GM12873 (cell line): ENCODE measurements around the gene RNF157.

Experiments used
- TF ChIP-seq, protein P1 (sequence below): IDR thresholded peaks from 2 replicates; pipeline ENCODE4 v1.5.1; 2012; ENCODE audit warnings: low read depth, mild to moderate bottlenecking, moderate library complexity, low read length, control low read depth; ENCODE audit not compliant: insufficient read depth; ENCODE audit errors: missing control alignments

Gene RNF157

DNA sequence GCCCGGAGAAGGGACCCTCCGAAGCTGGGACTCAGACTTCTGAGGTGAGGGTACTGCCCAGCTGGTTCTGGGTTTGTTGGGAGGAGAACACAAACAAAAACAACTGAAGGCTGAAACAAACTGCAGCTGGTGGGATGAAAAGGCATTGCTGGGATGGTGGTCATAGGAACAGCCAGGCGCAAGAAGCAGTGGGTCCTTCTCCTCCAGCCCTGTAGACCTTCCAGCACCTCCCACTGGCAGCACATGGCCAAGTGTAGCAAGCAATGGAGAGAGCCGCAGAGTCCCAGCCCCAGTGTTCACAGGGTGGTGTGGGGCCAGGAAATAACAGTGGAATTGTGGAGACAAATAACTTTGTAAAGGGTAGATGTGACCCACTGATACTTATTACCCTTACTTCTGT is 50.6 kb downstream of the RNF157 start:
- TF ChIP-seq, protein P1, sequence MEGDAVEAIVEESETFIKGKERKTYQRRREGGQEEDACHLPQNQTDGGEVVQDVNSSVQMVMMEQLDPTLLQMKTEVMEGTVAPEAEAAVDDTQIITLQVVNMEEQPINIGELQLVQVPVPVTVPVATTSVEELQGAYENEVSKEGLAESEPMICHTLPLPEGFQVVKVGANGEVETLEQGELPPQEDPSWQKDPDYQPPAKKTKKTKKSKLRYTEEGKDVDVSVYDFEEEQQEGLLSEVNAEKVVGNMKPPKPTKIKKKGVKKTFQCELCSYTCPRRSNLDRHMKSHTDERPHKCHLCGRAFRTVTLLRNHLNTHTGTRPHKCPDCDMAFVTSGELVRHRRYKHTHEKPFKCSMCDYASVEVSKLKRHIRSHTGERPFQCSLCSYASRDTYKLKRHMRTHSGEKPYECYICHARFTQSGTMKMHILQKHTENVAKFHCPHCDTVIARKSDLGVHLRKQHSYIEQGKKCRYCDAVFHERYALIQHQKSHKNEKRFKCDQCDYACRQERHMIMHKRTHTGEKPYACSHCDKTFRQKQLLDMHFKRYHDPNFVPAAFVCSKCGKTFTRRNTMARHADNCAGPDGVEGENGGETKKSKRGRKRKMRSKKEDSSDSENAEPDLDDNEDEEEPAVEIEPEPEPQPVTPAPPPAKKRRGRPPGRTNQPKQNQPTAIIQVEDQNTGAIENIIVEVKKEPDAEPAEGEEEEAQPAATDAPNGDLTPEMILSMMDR = no peak

DNA sequence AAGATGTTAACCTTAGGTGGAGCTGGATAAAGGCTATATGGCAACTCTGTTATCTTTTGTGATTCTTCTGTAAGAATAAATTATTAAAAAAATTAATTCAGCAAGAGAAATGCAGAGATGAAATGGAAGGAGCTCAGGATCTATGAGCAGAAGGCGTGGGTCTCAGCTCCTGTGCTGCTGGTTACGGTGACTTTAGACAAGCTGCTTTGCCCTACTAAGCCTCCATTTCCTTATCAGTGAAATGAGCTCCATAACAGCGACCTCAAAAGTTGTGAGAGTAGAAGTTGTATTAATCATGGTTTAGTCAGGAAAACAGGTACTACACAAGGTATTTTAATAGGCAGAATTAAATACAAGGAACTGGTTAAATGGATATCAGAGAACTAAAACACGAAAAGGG is 51.0 kb downstream of the RNF157 start:
- TF ChIP-seq, protein P1 = no peak

DNA sequence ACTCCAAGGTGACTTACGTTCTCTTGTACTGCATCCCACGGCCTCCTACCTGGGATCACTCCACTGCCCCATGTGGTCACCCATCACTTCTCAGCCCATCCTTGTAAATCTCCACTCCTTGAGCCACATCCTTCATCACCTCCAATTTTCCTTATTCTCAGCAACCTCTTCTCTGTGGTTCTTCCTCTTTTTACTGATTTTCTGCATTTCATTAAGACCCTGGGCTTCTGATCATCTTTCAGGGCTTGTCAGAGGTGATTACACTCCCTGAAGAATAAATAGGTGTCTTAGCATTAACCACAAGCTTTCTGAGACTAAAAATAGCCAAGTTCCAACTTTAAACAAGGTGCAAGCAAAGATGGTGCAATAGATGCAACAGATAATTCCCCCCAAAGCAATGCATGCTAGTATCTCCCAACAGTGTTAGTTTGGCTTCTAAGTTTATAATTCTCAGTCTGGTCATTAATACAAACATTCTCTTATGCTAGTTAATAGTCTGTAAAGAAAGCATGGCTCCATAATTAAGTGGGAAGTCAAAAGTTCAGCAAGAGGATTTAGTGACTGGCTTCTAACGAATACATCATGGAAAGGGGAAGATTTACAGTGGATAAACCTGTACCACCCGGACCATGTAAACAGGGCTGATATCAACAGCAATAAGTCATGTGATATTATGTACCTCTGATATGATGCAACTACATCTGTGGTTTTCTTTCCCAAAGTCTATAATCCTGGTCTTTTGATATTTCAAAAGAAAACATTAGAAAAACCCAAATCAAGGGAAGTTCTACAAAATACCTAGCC is 51.9 kb downstream of the RNF157 start:
- TF ChIP-seq, protein P1 = peak; percentile 31

DNA sequence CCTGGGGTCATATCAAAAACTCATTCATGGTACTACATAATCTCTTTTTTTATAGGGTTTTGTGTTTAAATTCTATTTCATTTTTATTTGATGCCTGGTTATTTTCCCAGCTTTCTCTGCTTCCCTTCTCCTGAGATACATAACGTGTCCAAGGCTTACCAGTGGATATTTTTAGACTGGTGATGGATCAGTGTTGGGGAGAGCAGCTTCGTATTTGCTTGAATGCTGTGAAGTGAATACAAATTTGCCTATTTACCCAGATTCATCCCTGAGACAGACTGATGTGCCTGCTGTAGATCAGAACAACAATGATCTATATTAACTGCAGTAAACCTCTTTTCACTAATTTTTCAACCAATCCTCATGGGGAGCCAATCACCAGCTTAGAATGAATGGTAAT is 56.0 kb downstream of the RNF157 start:
- TF ChIP-seq, protein P1 = no peak

DNA sequence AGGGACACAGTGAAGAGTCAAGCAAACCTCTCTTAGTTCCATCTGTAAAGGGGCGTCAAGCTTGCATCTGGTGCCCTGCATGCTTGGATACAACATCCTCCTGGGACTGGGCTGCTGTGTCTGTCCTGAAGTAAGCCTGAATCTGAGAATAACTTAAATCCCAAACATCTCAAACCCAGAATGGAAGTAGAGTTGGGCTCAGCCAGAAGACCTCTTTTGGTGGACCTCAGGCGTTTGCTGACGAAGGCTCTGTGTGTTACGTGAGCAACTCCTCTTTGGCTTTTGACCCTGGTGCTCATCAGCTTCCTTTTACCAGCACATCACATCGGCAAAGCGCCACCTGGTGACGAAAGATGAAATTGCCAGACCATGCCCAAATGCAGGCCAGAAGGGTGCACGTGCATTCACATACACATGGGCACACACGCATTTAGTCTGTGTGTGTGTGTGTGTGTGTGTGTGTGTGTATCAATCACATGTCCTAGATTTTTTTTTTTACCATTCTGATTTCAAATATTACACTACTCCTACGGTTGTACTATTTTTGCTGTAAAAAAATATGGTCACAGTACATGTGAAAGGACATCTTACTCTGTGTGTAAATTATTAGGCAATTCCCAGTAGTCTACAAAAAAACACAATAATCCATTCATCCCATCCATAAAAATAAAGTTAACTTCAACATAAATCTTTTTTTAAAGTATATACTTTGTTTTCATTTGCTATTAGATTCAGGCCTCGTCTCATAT is 58.1 kb downstream of the RNF157 start:
- TF ChIP-seq, protein P1 = peak; percentile 93

DNA sequence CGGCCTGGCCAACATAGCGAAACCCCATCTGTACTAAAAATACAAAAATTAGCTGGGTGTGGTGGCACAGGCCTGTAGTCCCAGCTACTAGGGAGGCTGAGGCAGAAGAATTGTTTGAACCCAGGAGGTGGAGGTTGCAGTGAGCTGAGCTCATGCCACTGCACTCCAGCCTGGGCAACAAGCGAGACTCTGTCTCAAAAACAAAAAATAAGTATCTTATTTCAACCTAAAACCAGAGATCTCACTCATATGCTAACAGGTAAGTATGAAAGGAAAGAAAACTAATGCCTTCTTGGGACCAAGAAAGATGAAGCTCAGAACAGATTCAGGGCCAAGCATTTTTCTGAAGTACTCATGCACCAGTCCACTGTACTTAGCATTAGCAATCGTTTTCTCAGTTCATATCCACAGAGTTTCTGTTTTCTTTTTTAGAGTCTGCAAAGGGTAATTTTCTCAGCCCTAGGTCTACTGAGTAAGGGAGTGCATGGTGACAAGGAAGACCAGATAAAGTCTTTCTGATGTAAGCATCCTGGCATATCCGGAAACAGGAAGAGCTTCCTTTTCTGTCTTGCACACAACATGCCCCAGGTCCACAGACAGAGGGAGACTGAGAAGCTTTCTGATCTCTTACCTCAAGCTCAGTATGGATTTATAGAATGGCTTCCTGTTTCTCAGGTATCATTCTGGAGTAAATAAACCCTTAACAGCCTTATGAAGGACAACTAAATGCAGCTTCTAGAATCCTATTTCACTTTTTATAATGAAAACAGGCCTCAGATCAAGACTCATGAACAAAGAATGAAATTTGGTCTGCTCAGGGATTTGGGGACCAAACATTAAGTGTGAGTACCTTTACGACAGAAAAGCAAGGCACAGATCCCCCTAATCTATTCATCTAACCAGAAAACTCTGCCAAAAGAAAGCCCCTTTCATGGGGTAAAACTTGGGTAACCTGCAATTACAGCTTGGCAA is 60.5 kb downstream of the RNF157 start:
- TF ChIP-seq, protein P1 = no peak
